GM21825 (cell line): ENCODE measurements around the gene ENO4.

Experiments used
- ATAC-seq: cut with Tn5 transposase; IDR thresholded peaks from one replicate; pipeline ENCODE4 v1.9.1; 2021; ENCODE audit warnings: mild to moderate bottlenecking, moderate library complexity; ENCODE audit not compliant: unreplicated experiment

The ENO4 gene

GRCh38 chr10:116909307-116909706 is 60.0 kb downstream of the ENO4 start:
- no peak for ATAC-seq

GRCh38 chr10:116910910-116911309 is 61.6 kb downstream of the ENO4 start:
- no peak for ATAC-seq

DNA sequence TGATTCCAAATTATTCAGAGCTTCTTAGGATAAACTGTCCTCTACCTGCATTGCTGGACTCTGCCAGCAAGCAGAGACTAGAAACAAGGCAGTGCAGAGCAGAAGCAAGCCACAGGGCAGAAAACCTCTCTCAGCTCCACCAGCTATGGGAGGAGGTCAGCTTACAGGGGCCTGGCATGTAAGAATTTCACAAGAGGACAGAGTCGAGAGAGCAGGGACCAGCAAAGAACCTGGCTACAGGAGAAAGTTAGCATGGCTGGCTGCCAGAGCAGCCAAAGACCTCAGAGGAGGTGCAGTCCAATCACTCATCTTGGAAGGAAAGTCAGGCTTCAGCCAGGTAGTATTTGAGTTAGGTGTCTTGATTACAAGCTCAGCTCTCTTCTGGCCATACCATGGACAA is 62.9 kb downstream of the ENO4 start:
- ATAC-seq: no peak

DNA sequence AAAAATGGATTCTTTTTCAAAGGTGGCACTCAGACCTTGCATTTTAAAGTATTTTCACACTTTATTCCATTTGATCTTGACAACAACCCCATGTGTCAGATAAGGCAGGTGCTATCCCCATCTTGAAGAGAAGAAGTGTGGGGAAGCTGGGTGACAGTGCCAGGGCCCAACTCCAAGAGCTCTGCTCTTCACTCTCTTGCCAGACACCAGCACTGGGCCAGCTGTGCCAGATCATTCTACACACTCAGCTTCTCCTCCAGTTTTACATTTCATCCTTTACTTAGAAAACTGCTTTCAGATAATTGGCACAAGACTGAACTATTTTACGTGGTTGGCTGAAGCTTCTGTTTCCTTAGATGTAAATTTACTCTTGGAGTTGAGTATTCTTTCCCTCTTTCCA is 64.4 kb downstream of the ENO4 start:
- no peak for ATAC-seq

- no peak for ATAC-seq
Observed at GRCh38 chr10:116915340-116915739, 66.0 kb downstream of the ENO4 start.

DNA sequence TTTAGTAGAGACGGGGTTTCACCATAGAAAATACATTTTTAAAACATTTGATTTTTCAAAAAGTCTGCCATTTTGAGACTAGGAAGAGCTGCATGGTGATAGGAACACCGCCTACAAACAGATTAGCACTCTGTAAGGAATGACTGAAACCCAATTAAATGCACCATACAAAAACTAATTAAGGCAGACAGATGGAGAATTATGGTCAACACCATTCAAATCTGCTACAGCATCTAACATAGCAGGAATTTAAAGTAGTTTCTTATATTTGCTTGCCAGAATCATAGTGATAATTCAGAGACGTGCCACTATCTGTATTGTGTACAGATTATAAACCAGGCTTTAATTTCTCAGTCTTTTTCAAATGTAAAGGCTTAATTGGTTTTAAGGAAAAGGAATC is 68.2 kb downstream of the ENO4 start:
- ATAC-seq: no peak

GRCh38 chr10:116918583-116918982 is 69.3 kb downstream of the ENO4 start:
- ATAC-seq: no peak

GRCh38 chr10:116919164-116919563 is 69.9 kb downstream of the ENO4 start:
- no peak for ATAC-seq

DNA sequence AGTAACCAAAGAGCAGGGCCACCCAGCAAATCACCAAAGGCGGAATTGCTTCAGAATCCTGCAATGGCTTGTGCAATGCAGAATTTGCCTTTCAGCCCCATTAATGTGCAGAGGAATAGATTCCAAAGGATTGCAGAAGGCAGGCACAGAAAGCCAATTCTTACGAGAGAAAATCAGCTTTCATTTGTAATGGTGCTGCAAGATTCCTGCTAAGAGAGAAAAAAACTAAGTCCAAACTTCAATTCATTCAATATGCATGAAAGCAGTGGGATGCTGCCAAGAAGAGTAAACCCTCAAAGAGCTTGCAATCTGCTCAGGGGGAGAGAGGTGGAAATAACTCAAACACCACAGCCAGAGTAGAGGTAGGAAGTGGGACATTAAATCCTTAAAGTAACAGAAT is 70.4 kb downstream of the ENO4 start:
- no peak for ATAC-seq

DNA sequence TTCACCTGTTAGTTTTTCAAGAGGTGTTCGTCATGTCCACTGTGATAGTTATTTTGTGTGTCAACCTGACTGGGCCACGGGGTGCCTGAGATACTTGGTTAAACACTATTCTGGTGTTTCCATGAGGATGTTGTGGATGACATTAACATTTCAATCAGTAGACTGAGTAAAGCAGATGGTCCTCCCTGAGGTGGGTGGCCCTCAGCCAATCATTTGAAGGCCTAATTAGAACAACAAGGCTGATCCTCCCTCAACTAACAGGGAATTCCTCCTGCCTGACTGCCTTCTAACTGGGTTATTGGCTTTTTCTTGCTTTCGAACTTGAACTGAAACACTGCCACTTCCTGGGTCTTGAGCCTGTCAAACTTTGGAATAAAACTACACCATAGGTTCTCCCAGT is 75.8 kb downstream of the ENO4 start:
- no peak for ATAC-seq

DNA sequence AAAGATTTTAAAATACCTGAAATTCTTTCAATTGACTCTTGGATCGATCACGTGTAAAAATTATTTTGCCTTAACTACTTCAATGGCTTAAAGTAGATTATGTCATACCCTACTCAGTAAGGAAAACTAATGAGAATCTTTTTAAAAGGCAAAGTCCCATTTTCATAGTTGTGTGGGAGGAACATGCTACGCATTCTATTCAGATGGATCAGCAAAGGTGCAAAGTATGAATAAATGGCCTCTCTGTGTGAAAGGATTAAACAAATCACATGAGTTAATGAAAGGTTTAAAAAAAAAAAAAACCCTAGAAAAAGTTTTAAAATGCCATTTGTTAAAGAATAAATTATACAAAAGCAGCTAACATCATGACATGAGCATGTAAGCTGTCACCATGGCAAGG is 77.1 kb downstream of the ENO4 start:
- ATAC-seq: no peak

DNA sequence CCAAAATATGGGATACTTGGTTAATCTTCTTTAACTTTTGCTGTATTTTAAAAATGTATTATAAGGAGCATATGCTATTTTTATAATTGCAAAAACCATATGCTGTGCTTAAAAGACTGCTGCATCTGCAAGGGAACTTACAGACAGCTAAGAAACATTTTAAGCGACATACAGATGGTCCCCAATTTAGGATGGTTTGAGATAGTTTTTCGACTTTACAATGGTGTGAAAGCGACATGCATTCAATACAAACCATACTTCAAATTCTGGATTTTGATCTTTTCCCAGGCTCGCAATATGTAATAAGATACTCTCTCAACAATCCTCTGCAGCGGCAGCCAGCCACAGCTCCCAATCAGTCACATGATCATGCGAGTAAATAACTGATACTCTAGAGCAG is 82.5 kb downstream of the ENO4 start:
- ATAC-seq: no peak
